Hepatocyte (in vitro differentiated cells): ENCODE results near the gene TESK2.

ENCODE experiments used
- CTCF ChIP-seq: fragments of 200-600 bp; sonication (generic); IDR thresholded peaks from 2 replicates; pipeline ENCODE4 v1.5.1; 2016; ENCODE audit warnings: antibody characterized with exemption, mild to moderate bottlenecking; ENCODE audit not compliant: poor library complexity
- EZH2 ChIP-seq: fragments of 200-600 bp; sonication (generic); IDR thresholded peaks from 2 replicates; pipeline ENCODE4 v1.6.1; 2016; ENCODE audit warnings: antibody characterized with exemption, mild to moderate bottlenecking, borderline replicate concordance
- EZH2phosphoT487 ChIP-seq: fragments of 200-600 bp; sonication (generic); IDR thresholded peaks from one replicate; pipeline ENCODE4 v1.6.1; 2018; ENCODE audit warnings: antibody characterized with exemption, mild to moderate bottlenecking, low read depth, moderate library complexity; ENCODE audit not compliant: unreplicated experiment, severe bottlenecking

GRCh38 chr1:45405636-45406035, 85.3 kb downstream of the TESK2 start:
- TF ChIP-seq CTCF, result no peak
- TF ChIP-seq EZH2, result no peak
- no peak for TF ChIP-seq EZH2phosphoT487
